ENCODE results near the gene NAP1L1. TPM values are rescaled to one million over a fixed set of nuclear protein-coding genes. Genes with fewer than 3 reads are reported as not detected.
"Not testable (repeated sequence)": the region's sequence is repeated elsewhere in the genome, so short reads cannot be mapped to it uniquely, and the experiment has no call there.

NAP1L1 gene
- total RNA-seq, 4 donors from 2014 or later, result 103 to 279 (median 201) TPM

DNA sequence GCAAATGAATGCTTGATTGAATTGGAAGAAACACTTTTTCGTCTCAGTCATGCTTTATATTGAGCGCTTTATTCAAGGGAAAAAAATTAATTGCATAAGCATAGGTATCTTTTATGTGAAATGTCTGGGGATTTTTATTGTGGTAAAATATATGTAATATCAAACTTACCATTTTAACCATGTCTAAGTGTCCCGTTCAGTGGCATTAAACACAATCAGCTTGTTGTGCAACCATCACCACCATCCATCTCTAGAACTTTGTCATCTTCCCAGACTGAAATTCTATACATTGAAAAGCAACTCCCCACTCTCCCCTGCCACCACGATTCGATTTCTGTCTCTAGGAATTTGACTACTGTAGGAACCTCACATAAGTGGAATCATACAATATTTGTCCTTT, 92.7 kb downstream of the NAP1L1 start:
- no peak for DNase-seq
- TF ChIP-seq POLR2A (IDR thresholded peaks at IDR 0.05), result no peak
- TF ChIP-seq, protein P1, sequence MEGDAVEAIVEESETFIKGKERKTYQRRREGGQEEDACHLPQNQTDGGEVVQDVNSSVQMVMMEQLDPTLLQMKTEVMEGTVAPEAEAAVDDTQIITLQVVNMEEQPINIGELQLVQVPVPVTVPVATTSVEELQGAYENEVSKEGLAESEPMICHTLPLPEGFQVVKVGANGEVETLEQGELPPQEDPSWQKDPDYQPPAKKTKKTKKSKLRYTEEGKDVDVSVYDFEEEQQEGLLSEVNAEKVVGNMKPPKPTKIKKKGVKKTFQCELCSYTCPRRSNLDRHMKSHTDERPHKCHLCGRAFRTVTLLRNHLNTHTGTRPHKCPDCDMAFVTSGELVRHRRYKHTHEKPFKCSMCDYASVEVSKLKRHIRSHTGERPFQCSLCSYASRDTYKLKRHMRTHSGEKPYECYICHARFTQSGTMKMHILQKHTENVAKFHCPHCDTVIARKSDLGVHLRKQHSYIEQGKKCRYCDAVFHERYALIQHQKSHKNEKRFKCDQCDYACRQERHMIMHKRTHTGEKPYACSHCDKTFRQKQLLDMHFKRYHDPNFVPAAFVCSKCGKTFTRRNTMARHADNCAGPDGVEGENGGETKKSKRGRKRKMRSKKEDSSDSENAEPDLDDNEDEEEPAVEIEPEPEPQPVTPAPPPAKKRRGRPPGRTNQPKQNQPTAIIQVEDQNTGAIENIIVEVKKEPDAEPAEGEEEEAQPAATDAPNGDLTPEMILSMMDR (IDR thresholded peaks at IDR 0.05), result no peak
- H3K9me3 ChIP-seq, result no peaks in the 10 kb centered on the region
- H3K27ac ChIP-seq, result no peak overlapping the region
- H3K4me1 ChIP-seq, result peaks cover 0 to 5% (median 0%) of the 10 kb centered on the region in 3 donors
- intact Hi-C loops (cut with DNase I), result no loop called here
- H3K4me3 ChIP-seq, result no peak overlapping the region
- no peaks in the 10 kb centered on the region for H3K36me3 ChIP-seq
- no peaks in the 10 kb centered on the region for H3K27me3 ChIP-seq
- WGBS, 2 donors, result 72 to 77% methylated on average over 4 to 5 of the region's 5 CpGs

DNA sequence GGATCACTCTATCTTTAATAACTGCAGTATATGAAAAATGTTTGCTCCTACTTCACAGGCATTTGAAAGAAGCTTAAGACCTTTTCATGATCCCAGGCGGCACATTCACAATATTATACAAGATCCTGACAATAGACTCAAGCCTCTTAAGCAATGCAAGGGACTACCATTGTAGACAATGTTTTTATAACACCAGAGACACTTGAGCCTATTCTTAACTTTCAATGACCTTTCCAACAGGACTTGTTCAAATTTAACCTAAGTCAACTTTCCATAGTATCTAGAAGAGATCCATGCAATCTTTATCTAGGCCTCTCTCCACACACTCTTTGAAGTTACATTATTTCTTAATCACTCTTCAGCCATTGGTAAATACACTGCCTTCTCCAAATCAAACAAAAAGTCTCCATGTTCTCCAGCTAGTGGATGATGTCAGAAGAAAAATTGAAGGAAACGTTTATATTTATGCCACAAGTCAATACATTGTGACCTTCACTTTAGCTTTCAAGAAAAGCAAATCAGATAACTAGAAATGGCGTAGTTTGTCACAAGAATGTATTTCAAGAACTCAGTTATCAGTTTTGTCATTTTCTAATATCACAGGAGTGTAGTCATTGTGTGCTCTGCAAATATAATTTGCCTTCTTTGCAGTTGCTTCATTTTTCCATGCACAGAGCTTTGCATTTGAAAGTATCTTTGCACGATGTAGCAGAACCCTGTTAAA, 94.1 kb downstream of the NAP1L1 start:
- Histone ChIP-seq H3K27ac (no peak overlapping the region), H3K36me3 (no peaks in the 10 kb centered on the region), H3K4me3 (no peak overlapping the region), H3K9me3 (no peaks in the 10 kb centered on the region), H3K4me1 (peaks cover 0 to 3% (median 0%) of the 10 kb centered on the region in 3 donors), H3K27me3 (no peaks in the 10 kb centered on the region)
- TF ChIP-seq, protein P1 (IDR thresholded peaks at IDR 0.05), result no peak
- TF ChIP-seq POLR2A (IDR thresholded peaks at IDR 0.05), result no peak
- 55 to 78% methylated on average over 4 of the region's 4 CpGs for WGBS, 2 donors
- intact Hi-C loops (cut with DNase I), result no loop called here
- DNase-seq, result no peak

DNA sequence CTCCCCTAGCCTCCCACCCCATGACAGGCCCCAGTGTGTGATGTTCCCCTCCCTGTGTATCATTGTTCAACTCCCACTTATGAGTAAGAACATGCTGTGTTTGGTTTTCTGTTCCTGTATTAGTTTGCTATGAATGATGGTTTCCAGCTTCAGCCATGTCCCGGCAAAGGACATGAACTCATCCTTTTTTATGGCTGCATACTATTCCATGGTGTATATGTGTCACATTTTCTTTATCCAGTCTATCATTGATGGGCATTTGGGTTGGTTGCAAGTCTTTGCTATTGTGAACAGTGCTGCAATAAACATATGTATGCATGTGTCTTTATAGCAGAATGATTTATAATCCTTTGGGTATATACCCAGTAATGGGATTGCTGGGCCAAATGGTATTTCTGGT, 96.8 kb downstream of the NAP1L1 start:
- H3K4me3 ChIP-seq; H3K27me3 ChIP-seq; H3K36me3 ChIP-seq; H3K27ac ChIP-seq; intact Hi-C loops (cut with DNase I); DNase-seq; H3K9me3 ChIP-seq: not testable (repeated sequence)
- peaks cover 0 to 22% (median 4%) of the 10 kb centered on the region in 3 donors for H3K4me1 ChIP-seq
- 88 to 94% methylated on average over 1 of the region's 1 CpG for whole genome bisulfite sequencing, 2 donors

Other genes with a start within 250 kb of the NAP1L1 start
- 10 to 100 TPM; 33.8 to 77.8 (median 56.7) TPM for gene PHLDA1, start 52.9 kb downstream of the NAP1L1 start, total RNA-seq